ENCODE results near the gene BGN. TPM values are rescaled to one million over a fixed set of nuclear protein-coding genes. Genes with fewer than 3 reads are reported as not detected.

The BGN gene
- polyA plus RNA-seq, 3 donors = not detected

DNA sequence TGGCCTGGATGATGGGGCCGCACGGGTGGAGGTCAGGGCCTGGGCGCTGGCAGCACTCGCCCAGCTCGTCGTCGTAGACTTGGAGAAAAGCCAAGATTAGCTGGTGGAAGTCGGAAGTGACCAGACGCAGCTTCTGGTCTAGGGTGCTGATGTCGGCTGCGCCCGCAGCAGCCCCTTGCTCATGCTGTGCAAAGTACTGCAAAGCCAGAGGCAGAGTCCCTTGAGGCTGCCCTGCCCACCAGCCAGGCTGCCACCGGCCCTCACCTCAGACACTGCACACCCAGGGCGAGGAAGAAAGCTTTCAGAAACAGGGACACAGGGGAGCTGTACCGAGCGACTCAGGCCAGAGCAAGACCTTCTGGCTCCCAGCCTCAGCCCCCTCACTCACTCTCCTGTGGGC lies 39.2 kb upstream of the BGN start:
- no peaks in the 10 kb centered on the region for H4K20me1 ChIP-seq (ENCODE audit: insufficient read depth, low read length)
- no peaks in the 10 kb centered on the region for H3K79me2 ChIP-seq (ENCODE audit: insufficient read depth, low read length)
- no peak overlapping the region for H3K4me2 ChIP-seq (replicated peaks; ENCODE audit: extremely low read depth, low read length, poor library complexity, severe bottlenecking)
- H3K27ac ChIP-seq (ENCODE audit: low read depth in 1 of 2, low read length in 2 of 2) = no peak overlapping the region
- no CpG with 5 or more reads among the region's 16 CpGs for WGBS (ENCODE audit: insufficient coverage)
- DNase-seq = no peak
- Mint-ChIP-seq H3K27me3 (ENCODE audit: low read depth in 3 of 3) (peaks cover 0 to 7% (median 0%) of the 10 kb centered on the region in 3 donors), H3K27ac (no peak overlapping the region), H3K4me3 (no peak overlapping the region), H3K36me3 (peaks cover 37 to 57% of the 10 kb centered on the region in 2 donors), H3K4me1 (no peaks in the 10 kb centered on the region), H3K9me3 (no peaks in the 10 kb centered on the region)
- no peaks in the 10 kb centered on the region for H3K9me3 ChIP-seq (replicated peaks in 1 of 2; ENCODE audit: control insufficient read depth in 1 of 2, insufficient read depth in 1 of 2, low read length in 2 of 2)
- H3K4me3 ChIP-seq (replicated peaks in 1 of 3; ENCODE audit: low read depth in 2 of 3, low read length in 3 of 3) = no peak overlapping the region
- no peaks in the 10 kb centered on the region for H3K4me1 ChIP-seq (ENCODE audit: control insufficient read depth in 1 of 2, insufficient read depth in 2 of 2, low read length in 2 of 2)
- no peak overlapping the region for H3K9ac ChIP-seq (ENCODE audit: insufficient read depth, low read length, poor library complexity, severe bottlenecking)
- no peak overlapping the region for H2AFZ ChIP-seq (ENCODE audit: insufficient read depth, low read depth, low read length, poor library complexity, severe bottlenecking)
- TF ChIP-seq, protein P1, sequence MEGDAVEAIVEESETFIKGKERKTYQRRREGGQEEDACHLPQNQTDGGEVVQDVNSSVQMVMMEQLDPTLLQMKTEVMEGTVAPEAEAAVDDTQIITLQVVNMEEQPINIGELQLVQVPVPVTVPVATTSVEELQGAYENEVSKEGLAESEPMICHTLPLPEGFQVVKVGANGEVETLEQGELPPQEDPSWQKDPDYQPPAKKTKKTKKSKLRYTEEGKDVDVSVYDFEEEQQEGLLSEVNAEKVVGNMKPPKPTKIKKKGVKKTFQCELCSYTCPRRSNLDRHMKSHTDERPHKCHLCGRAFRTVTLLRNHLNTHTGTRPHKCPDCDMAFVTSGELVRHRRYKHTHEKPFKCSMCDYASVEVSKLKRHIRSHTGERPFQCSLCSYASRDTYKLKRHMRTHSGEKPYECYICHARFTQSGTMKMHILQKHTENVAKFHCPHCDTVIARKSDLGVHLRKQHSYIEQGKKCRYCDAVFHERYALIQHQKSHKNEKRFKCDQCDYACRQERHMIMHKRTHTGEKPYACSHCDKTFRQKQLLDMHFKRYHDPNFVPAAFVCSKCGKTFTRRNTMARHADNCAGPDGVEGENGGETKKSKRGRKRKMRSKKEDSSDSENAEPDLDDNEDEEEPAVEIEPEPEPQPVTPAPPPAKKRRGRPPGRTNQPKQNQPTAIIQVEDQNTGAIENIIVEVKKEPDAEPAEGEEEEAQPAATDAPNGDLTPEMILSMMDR (IDR thresholded peaks at IDR 0.05) = no peak
- H3K36me3 ChIP-seq (replicated peaks in 1 of 2; ENCODE audit: control insufficient read depth in 1 of 2, insufficient read depth in 2 of 2, low read length in 2 of 2) = peaks cover 57 to 65% of the 10 kb centered on the region in 2 donors
- H3K27me3 ChIP-seq (ENCODE audit: control insufficient read depth in 2 of 2, insufficient read depth in 2 of 2, low read length in 2 of 2) = no peaks in the 10 kb centered on the region
- intact Hi-C loops (cut with micrococcal nuclease) = no loop called here

DNA sequence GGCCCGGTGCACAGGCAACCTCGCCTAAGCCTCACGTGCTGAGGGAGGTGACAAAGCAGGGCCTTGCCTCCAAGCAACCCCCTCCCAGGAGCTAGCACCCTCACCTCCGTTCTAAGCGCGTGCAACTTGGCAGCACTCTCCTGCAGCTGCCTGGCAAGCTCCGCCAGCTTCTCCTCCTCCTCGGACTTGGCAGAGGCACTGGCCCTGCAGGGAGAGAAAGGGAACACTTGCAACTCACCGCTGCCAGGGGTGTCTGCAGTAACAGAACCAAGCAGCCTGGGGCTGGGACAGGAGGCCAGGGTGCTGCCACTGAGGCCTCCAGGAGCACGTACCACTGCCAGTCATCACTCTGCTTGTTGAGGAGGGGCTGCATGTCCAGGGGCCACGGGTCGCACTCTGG lies 38.6 kb upstream of the BGN start:
- peaks cover 34 to 59% of the 10 kb centered on the region in 2 donors for H3K36me3 Mint-ChIP-seq
- H3K27me3 ChIP-seq (ENCODE audit: control insufficient read depth in 2 of 2, insufficient read depth in 2 of 2, low read length in 2 of 2) = no peaks in the 10 kb centered on the region

More for the DNA sequence above, 38.6 kb upstream of the BGN start:
- no peak overlapping the region for H3K4me2 ChIP-seq (replicated peaks; ENCODE audit: extremely low read depth, low read length, poor library complexity, severe bottlenecking)
- H3K9ac ChIP-seq (ENCODE audit: insufficient read depth, low read length, poor library complexity, severe bottlenecking) = no peak overlapping the region
- no peaks in the 10 kb centered on the region for H3K4me1 ChIP-seq (ENCODE audit: control insufficient read depth in 1 of 2, insufficient read depth in 2 of 2, low read length in 2 of 2)
- Mint-ChIP-seq H3K27ac (no peak overlapping the region), H3K4me3 (no peak overlapping the region), H3K27me3 (ENCODE audit: low read depth in 3 of 3) (peaks cover 0 to 6% (median 0%) of the 10 kb centered on the region in 3 donors), H3K4me1 (no peaks in the 10 kb centered on the region), H3K9me3 (no peaks in the 10 kb centered on the region)
- H3K79me2 ChIP-seq (ENCODE audit: insufficient read depth, low read length) = no peaks in the 10 kb centered on the region
- H2AFZ ChIP-seq (ENCODE audit: insufficient read depth, low read depth, low read length, poor library complexity, severe bottlenecking) = no peak overlapping the region
- intact Hi-C loops (cut with micrococcal nuclease) = no loop called here
- H3K4me3 ChIP-seq (replicated peaks in 1 of 3; ENCODE audit: low read depth in 2 of 3, low read length in 3 of 3) = no peak overlapping the region
- no peaks in the 10 kb centered on the region for H3K9me3 ChIP-seq (replicated peaks in 1 of 2; ENCODE audit: control insufficient read depth in 1 of 2, insufficient read depth in 1 of 2, low read length in 2 of 2)
- peaks cover 54 to 59% of the 10 kb centered on the region in 2 donors for H3K36me3 ChIP-seq (replicated peaks in 1 of 2; ENCODE audit: control insufficient read depth in 1 of 2, insufficient read depth in 2 of 2, low read length in 2 of 2)
- H4K20me1 ChIP-seq (ENCODE audit: insufficient read depth, low read length) = no peaks in the 10 kb centered on the region
- 100% methylated on average over 1 of the region's 12 CpGs for WGBS (ENCODE audit: insufficient coverage)
- DNase-seq = no peak
- no peak overlapping the region for H3K27ac ChIP-seq (ENCODE audit: low read depth in 1 of 2, low read length in 2 of 2)
- TF ChIP-seq, protein P1 (IDR thresholded peaks at IDR 0.05) = no peak

Data from CD14-positive monocyte (primary cell).